Esophagus squamous epithelium (tissue), 4 donors: ENCODE results near the gene VEGFB.

Source experiments
- CTCF ChIP-seq, 6 experiments: fragments of 450-650 bp in 4 of 6; fragments of 200-600 bp in 2 of 6; sonication (generic) in 2 of 6; IDR thresholded peaks; one replicate each; pipeline ENCODE4 v1.5.1; 2016 to 2019; ENCODE audit warnings: antibody characterized with exemption in 6 of 6, mild to moderate bottlenecking in 4 of 6, moderate library complexity in 4 of 6
- POLR2A ChIP-seq, 4 donors: fragments of 450-650 bp; IDR thresholded peaks; one replicate each; pipeline ENCODE4 v1.6.1; 2017; ENCODE audit warnings: antibody characterized with exemption in 4 of 4, mild to moderate bottlenecking in 4 of 4, moderate library complexity in 3 of 4

DNA sequence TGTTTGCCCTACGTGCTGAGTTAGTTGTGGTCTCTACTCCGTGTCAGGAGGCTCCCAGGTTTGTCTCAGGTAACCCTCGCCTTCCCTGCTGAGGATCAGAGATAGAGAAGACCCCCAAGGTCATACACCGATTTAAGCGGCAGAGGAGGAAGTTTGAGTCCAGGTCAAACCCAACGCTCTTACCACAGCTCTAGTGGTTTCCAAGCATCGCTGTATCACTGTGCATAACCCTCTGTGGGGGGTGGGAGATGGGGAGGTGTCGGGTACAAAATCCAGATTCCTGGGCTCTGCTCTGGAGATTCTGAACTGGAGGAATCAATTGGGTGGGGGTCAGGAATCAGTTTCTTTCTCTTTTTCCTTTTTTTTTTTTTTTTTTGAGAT is 3.4 kb upstream of the VEGFB start:
- TF ChIP-seq CTCF (IDR thresholded peaks at IDR 0.05), result no peak
- TF ChIP-seq POLR2A (IDR thresholded peaks at IDR 0.05), result no peak
